Heart left ventricle (tissue), 16 donors: ENCODE data around the gene KRT86. TPM values are rescaled to one million over a fixed set of nuclear protein-coding genes. Genes with fewer than 3 reads are reported as not detected.
"Not testable (repeated sequence)": the region's sequence is repeated elsewhere in the genome, so short reads cannot be mapped to it uniquely, and the experiment has no call there.

Experiments
- ATAC-seq, 4 donors: fragments of 200-7000 bp; cut with Tn5 transposase; one replicate each; pipeline ENCODE4 v1.9.1; 2020 to 2022; ENCODE audit warnings: moderate library complexity in 4 of 4, mild to moderate bottlenecking in 3 of 4, moderate number of reproducible peaks in 1 of 4
- DNase-seq, 5 donors: peaks; one replicate each; pipeline ENCODE4 v3.0.0-alpha.2; 2020
- H3K27ac ChIP-seq, 12 donors: fragments of 200-600 bp; sonication (generic) in 4 of 12; one replicate each; pipeline versions ENCODE4 v1.5.0 to v1.8.0; 2016 to 2022; ENCODE audit warnings: mild to moderate bottlenecking in 2 of 12
- H3K27me3 ChIP-seq, 9 donors: fragments of 200-600 bp; sonication (generic) in 2 of 9; one replicate each; pipeline versions ENCODE4 v1.5.1 to v1.8.0; 2016 to 2022; ENCODE audit warnings: mild to moderate bottlenecking in 3 of 9
- H3K36me3 ChIP-seq, 9 donors: fragments of 200-600 bp; sonication (generic) in 2 of 9; one replicate each; pipeline versions ENCODE4 v1.5.0 to v1.8.0; 2018 to 2022; ENCODE audit warnings: mild to moderate bottlenecking in 2 of 9
- H3K4me1 ChIP-seq, 12 donors: fragments of 200-600 bp; sonication (generic) in 4 of 12; one replicate each; pipeline versions ENCODE4 v1.5.0 to v1.8.0; 2016 to 2022; ENCODE audit warnings: mild to moderate bottlenecking in 3 of 12
- H3K4me3 ChIP-seq, 12 donors: fragments of 200-600 bp; sonication (generic) in 4 of 12; one replicate each; pipeline versions ENCODE4 v1.5.0 to v1.8.0; 2017 to 2022; ENCODE audit warnings: mild to moderate bottlenecking in 9 of 12, moderate library complexity in 4 of 12
- H3K9me3 ChIP-seq, 12 donors: fragments of 200-600 bp; sonication (generic) in 4 of 12; one replicate each; pipeline versions ENCODE4 v1.5.0 to v1.8.0; 2016 to 2022; ENCODE audit warnings: mild to moderate bottlenecking in 1 of 12
- CTCF ChIP-seq, 12 donors: fragments of 200-600 bp; sonication (generic) in 4 of 12; IDR thresholded peaks; one replicate each; pipeline versions ENCODE4 v1.5.0 to v1.8.0; 2018 to 2022; ENCODE audit warnings: antibody characterized with exemption in 12 of 12, mild to moderate bottlenecking in 5 of 12
- POLR2A ChIP-seq, 2 donors: fragments of 450-650 bp; IDR thresholded peaks; one replicate each; pipeline ENCODE4 v1.6.1; 2017; ENCODE audit warnings: antibody characterized with exemption in 2 of 2, mild to moderate bottlenecking in 2 of 2, moderate library complexity in 2 of 2
- WGBS, 4 donors: extraction: QIAGEN DNeasy Blood & Tissue Kit in 2 of 4; methylation state at CpG; one replicate each; pipeline versions ENCODE4 v1.1.5 to v1.1.7; 2013 to 2018; 5-methylcytosine and 5-hydroxymethylcytosine counted together
- intact Hi-C, 10 donors: fragments of 100-400 bp; cut with DNase I; formaldehyde crosslinking; loops; one replicate each; pipeline versions ENCODE4 v1.11.1 to v1.14.2; 2022
- polyA plus RNA-seq, 2 donors: library from polyadenylated mRNA; stranded (reverse); fragments of 200-250 nt; gene quantifications; one replicate each; pipeline ENCODE4 v1.2.3, GENCODE V29; 2013
- total RNA-seq, 9 donors: library from RNA; depleted of rRNA in 2 of 9; stranded (reverse); fragments of >200 nt in 2 of 9; fragmentation: NEBNext Ultra II Directional in 3 of 9; extraction: Animal tissue kit (Norgen Biotek cat#: 25700) in 3 of 9; gene quantifications; one replicate each; pipeline versions ENCODE4 v1.1.0 to v1.2.4, GENCODE V29; 2016 to 2023
- donor health status: ischemic (EF 13 %, LVEDD 7.1; RV severe dilation, severe dysfunction).
- donor health status: healthy with polysubstance abuse.
- donor health status: DM: no; HTN: yes; CAD: no.
- donor health status: DM: no; HTN: no; CAD: no.
- donor health status: ischemic (EF 25% LVEDD 6.9; RV normal size, moderate dysfunction).
- donor health status: ischemic (EF 25% LVEDD 5.7; RV mildly dilated, moderate dysfunction).
- donor health status: healthy.
- donor health status: DM: yes; HTN: yes; CAD: no.
- donor health status: ischemic (EF 35%, LVEDD 5.7; RV mildly dilated, moderate dysfunction).
- donor health status: nonischemic (EF 11% LVEDD 7.7; RV severe dilation, severe dysfunction).
- donor health status: DM: yes; HTN: yes; CAD: no.
- donor health status: PGD.
- donor health status: ischemic (EF 29% LVEDD 5.4; RV normal size, mild dysfunction).
- donor health status: nonischemic (EF 23%, LVEDD 6.1; RV moderate dilation, normal function).

KRT86 gene
- total and polyA plus RNA-seq, 11 donors = not detected

DNA sequence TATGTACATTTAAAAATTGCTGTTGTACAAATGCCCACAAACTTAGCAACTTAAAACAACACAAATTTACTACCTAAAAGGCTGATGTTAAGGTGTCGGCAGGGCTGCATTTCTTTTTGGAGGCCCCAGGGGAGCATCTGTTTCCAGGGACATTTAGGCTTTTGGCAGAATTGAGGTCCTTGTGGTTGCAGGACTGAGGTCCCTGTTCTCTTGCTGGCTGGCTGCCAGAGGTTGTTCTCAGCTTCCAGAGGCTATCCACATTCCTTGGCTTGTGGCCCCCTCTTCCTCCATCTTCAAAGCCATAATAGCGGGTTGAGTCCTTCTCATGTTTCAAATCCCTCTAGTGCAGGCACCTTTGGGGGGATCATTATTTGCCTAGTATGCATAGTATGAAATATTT, 69.1 kb downstream of the KRT86 start:
- Histone ChIP-seq H3K4me1 (peaks cover 0 to 11% (median 0%) of the 10 kb centered on the region in 12 donors), H3K27ac (no peak overlapping the region), H3K36me3 (no peaks in the 10 kb centered on the region), H3K9me3 (peaks cover 0 to 14% (median 3%) of the 10 kb centered on the region in 12 donors), H3K4me3 (no peak overlapping the region), H3K27me3 (peaks cover 0 to 4% (median 0%) of the 10 kb centered on the region in 9 donors)
- 75 to 95% (median 91%) methylated on average over 2 of the region's 2 CpGs for WGBS, 4 donors
- intact Hi-C loops = no loop called here
- no peak for TF ChIP-seq CTCF (IDR thresholded peaks at IDR 0.05)
- no peak for TF ChIP-seq POLR2A (IDR thresholded peaks at IDR 0.05)
- DNase-seq (no peak), ATAC-seq (no peak)

- intact Hi-C loops = no loop called here
- peaks cover 0 to 14% (median 3%) of the 10 kb centered on the region in 12 donors for H3K9me3 ChIP-seq
- peaks cover 0 to 11% (median 0%) of the 10 kb centered on the region in 12 donors for H3K4me1 ChIP-seq
- 87 to 94% (median 90%) methylated on average over 11 to 12 of the region's 12 CpGs for WGBS, 4 donors
- TF ChIP-seq POLR2A (IDR thresholded peaks at IDR 0.05) (no peak), CTCF (IDR thresholded peaks at IDR 0.05) (no peak)
- no peaks in the 10 kb centered on the region for H3K36me3 ChIP-seq
- H3K4me3 ChIP-seq = no peak overlapping the region
- ATAC-seq = no peak
- H3K27ac ChIP-seq = no peak overlapping the region
- peaks cover 0 to 4% (median 0%) of the 10 kb centered on the region in 9 donors for H3K27me3 ChIP-seq
- DNase-seq = no peak
Observed at GRCh38 chr12:52344111-52344510, 69.7 kb downstream of the KRT86 start.

GRCh38 chr12:52345041-52345440, 70.6 kb downstream of the KRT86 start:
- H3K36me3 ChIP-seq, ATAC-seq, H3K27ac ChIP-seq, H3K4me3 ChIP-seq, DNase-seq, intact Hi-C loops, H3K27me3 ChIP-seq: not testable (repeated sequence)
- Histone ChIP-seq H3K9me3 (peaks cover 0 to 14% (median 3%) of the 10 kb centered on the region in 12 donors), H3K4me1 (peaks cover 0 to 11% (median 0%) of the 10 kb centered on the region in 12 donors)
- 82 to 92% (median 88%) methylated on average over 8 of the region's 8 CpGs for WGBS, 4 donors

DNA sequence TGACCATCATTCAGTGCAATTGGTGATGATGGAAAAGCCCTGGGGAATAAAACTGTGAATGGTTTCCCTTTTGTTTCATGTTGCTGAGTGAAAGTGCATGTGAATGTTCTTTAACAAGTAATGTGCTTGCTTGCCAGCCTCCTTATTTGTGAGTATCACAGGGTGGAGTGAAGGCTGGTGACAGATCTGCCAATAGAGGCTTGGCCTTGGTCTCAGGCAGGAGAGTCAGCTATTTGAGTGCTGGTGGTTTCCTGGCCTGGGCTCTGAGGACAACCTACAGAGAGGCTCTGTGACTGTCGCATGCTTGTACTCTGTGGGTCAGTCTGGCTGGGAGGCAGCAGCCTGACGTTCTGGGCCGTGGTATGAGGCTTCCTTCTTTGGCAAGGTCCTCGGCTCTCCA, 72.1 kb downstream of the KRT86 start:
- no peaks in the 10 kb centered on the region for H3K36me3 ChIP-seq
- intact Hi-C loops = no loop called here
- 11 to 40% (median 29%) methylated on average over 4 of the region's 4 CpGs for WGBS, 4 donors
- peaks cover 0 to 14% (median 3%) of the 10 kb centered on the region in 12 donors for H3K9me3 ChIP-seq
- H3K4me1 ChIP-seq = peaks cover 0 to 16% (median 0%) of the 10 kb centered on the region in 12 donors
- DNase-seq = peak in 2 of 5 donors; percentile 27 to 55
- H3K27ac ChIP-seq = peak overlapping the region in 1 of 12 donors; percentile 50
- H3K4me3 ChIP-seq = no peak overlapping the region
- TF ChIP-seq POLR2A (IDR thresholded peaks at IDR 0.05) (no peak), CTCF (IDR thresholded peaks at IDR 0.05) (no peak)
- ATAC-seq = peak; percentile 52 to 87 (median 67)
- peaks cover 0 to 4% (median 0%) of the 10 kb centered on the region in 9 donors for H3K27me3 ChIP-seq

GRCh38 chr12:52347016-52347415, 72.6 kb downstream of the KRT86 start:
- intact Hi-C loops = no loop called here
- ATAC-seq (no peak), DNase-seq (no peak)
- H3K36me3 ChIP-seq = no peaks in the 10 kb centered on the region
- peaks cover 0 to 14% (median 3%) of the 10 kb centered on the region in 12 donors for H3K9me3 ChIP-seq
- peaks cover 0 to 19% (median 0%) of the 10 kb centered on the region in 12 donors for H3K4me1 ChIP-seq
- peaks cover 0 to 3% (median 0%) of the 10 kb centered on the region in 9 donors for H3K27me3 ChIP-seq
- TF ChIP-seq POLR2A (IDR thresholded peaks at IDR 0.05) (no peak), CTCF (IDR thresholded peaks at IDR 0.05) (no peak)
- 66 to 78% (median 72%) methylated on average over 8 to 9 of the region's 9 CpGs for WGBS, 4 donors
- H3K27ac ChIP-seq = peak overlapping the region in 1 of 12 donors; percentile 50
- no peak overlapping the region for H3K4me3 ChIP-seq
